PC-9 (cell line): ENCODE results near the gene TMEM237.

ENCODE experiments used
- EZH2 ChIP-seq: fragments of 200-600 bp; sonication (generic); IDR thresholded peaks from 2 replicates; pipeline ENCODE4 v1.8.0; 2017; ENCODE audit warnings: antibody characterized with exemption, low read depth
- TF ChIP-seq, protein P1 (sequence below): fragments of 200-600 bp; sonication (generic); conservative IDR thresholded peaks from 2 replicates; pipeline ENCODE4 v1.6.1; 2017; ENCODE audit warnings: mixed run types, antibody characterized with exemption, mild to moderate bottlenecking, moderate library complexity

DNA sequence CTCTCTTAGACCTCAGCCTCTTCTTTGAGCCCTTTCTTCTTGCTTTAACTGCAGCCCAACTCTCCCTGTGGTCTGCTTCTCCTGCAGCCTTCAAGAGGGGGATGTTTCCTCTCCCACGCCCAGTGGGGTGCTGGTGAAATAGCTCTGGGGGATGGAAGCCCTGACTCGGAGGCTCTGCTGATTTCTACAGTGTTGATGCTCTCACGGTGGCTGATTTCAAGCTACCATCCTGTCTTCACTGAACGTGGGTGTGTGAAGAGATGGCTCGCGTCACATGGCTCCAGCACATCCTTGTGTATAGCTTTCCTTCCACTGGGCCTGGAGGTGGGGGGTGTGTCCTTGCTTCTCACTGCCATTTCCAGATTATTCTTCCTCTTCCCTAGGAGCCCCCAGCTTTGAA is 35.1 kb upstream of the TMEM237 start:
- no peak for TF ChIP-seq EZH2
- TF ChIP-seq, protein P1, sequence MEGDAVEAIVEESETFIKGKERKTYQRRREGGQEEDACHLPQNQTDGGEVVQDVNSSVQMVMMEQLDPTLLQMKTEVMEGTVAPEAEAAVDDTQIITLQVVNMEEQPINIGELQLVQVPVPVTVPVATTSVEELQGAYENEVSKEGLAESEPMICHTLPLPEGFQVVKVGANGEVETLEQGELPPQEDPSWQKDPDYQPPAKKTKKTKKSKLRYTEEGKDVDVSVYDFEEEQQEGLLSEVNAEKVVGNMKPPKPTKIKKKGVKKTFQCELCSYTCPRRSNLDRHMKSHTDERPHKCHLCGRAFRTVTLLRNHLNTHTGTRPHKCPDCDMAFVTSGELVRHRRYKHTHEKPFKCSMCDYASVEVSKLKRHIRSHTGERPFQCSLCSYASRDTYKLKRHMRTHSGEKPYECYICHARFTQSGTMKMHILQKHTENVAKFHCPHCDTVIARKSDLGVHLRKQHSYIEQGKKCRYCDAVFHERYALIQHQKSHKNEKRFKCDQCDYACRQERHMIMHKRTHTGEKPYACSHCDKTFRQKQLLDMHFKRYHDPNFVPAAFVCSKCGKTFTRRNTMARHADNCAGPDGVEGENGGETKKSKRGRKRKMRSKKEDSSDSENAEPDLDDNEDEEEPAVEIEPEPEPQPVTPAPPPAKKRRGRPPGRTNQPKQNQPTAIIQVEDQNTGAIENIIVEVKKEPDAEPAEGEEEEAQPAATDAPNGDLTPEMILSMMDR = no peak
